ENCODE results near the gene HARBI1. TPM values are rescaled to one million over a fixed set of nuclear protein-coding genes. Genes with fewer than 3 reads are reported as not detected.

The HARBI1 gene
- 1 to 10 TPM; 4.5 to 6.4 TPM for total RNA-seq
- long read RNA-seq, partial matches to known transcripts, result 1 of 7 reads
- long read RNA-seq, other reads (novel, unspliced or antisense), result 4 of 7 reads

GRCh38 chr11:46617134-46617971 lies at the start of gene HARBI1, which contains the start of gene ATG13:
HARBI1 (minus strand) TSS chr11:46617227; CDS start chr11:46616237, 990 bp downstream.
ATG13 (plus strand) TSS chr11:46617553; CDS start chr11:46644292, 26,739 bp downstream.
- peak; percentile 90 to 93 for DNase-seq
- peak; percentile 94 for ATAC-seq
- intact Hi-C loops (cut with DNase I, micrococcal nuclease), result no loop called here

- ATAC-seq, result no peak
- DNase-seq, result no peak
- intact Hi-C loops (cut with DNase I, micrococcal nuclease), result no loop called here
Measured at GRCh38 chr11:46666516-46666915, 49.5 kb upstream of the HARBI1 start.

GRCh38 chr11:46665356-46665755 lies 48.3 kb upstream of the HARBI1 start:
- ATAC-seq, result no peak
- intact Hi-C loops (cut with DNase I, micrococcal nuclease), result no loop called here

GRCh38 chr11:46664612-46665011 lies 47.6 kb upstream of the HARBI1 start:
- DNase-seq (no peak), ATAC-seq (no peak)
- intact Hi-C loops (cut with DNase I, micrococcal nuclease), result no loop called here

More at GRCh38 chr11:46665356-46665755, 48.3 kb upstream of the HARBI1 start:
- no peak for DNase-seq

- intact Hi-C loops (cut with DNase I, micrococcal nuclease), result no loop called here
- ATAC-seq, result no peak
Measured at GRCh38 chr11:46663277-46663940, 46.4 kb upstream of the HARBI1 start.

GRCh38 chr11:46662366-46662765 lies 45.3 kb upstream of the HARBI1 start:
- ATAC-seq (no peak), DNase-seq (no peak)
- intact Hi-C loops (cut with DNase I, micrococcal nuclease), result no loop called here

More at GRCh38 chr11:46663277-46663940, 46.4 kb upstream of the HARBI1 start:
- DNase-seq, result no peak

- intact Hi-C loops (cut with DNase I, micrococcal nuclease), result no loop called here
- no peak for DNase-seq
- no peak for ATAC-seq
Measured at GRCh38 chr11:46661836-46662235, 44.8 kb upstream of the HARBI1 start.

- ATAC-seq, result no peak
- DNase-seq, result no peak
Measured at GRCh38 chr11:46659908-46660307, 42.9 kb upstream of the HARBI1 start.

GRCh38 chr11:46658259-46658658 lies 41.2 kb upstream of the HARBI1 start:
- ATAC-seq (no peak), DNase-seq (no peak)

More at GRCh38 chr11:46659908-46660307, 42.9 kb upstream of the HARBI1 start:
- intact Hi-C loops (cut with DNase I, micrococcal nuclease), result no loop called here

GRCh38 chr11:46657186-46657585 lies 40.2 kb upstream of the HARBI1 start:
- no peak for DNase-seq
- intact Hi-C loops (cut with DNase I, micrococcal nuclease), result no loop called here
- ATAC-seq, result no peak

More at GRCh38 chr11:46658259-46658658, 41.2 kb upstream of the HARBI1 start:
- intact Hi-C loops (cut with DNase I, micrococcal nuclease), result no loop called here

- ATAC-seq (no peak), DNase-seq (no peak)
- intact Hi-C loops (cut with DNase I, micrococcal nuclease), result no loop called here
Measured at GRCh38 chr11:46655631-46656030, 38.6 kb upstream of the HARBI1 start.

- intact Hi-C loops (cut with DNase I, micrococcal nuclease), result no loop called here
- peak in 1 of 2 donors; percentile 41 for DNase-seq
- ATAC-seq, result no peak
Measured at GRCh38 chr11:46649180-46649738, 32.2 kb upstream of the HARBI1 start.

GRCh38 chr11:46643986-46644385 lies 27.0 kb upstream of the HARBI1 start:
- no peak for DNase-seq
- intact Hi-C loops (cut with DNase I, micrococcal nuclease), result no loop called here
- ATAC-seq, result no peak

GRCh38 chr11:46643531-46643930 lies 26.5 kb upstream of the HARBI1 start:
- ATAC-seq (no peak), DNase-seq (no peak)
- intact Hi-C loops (cut with DNase I, micrococcal nuclease), result no loop called here

GRCh38 chr11:46642627-46643335 lies 25.8 kb upstream of the HARBI1 start:
- DNase-seq (no peak), ATAC-seq (no peak)
- intact Hi-C loops (cut with DNase I, micrococcal nuclease), result no loop called here

- no peak for ATAC-seq
- intact Hi-C loops (cut with DNase I, micrococcal nuclease), result no loop called here
- DNase-seq, result no peak
Measured at GRCh38 chr11:46641639-46642038, 24.6 kb upstream of the HARBI1 start.

- intact Hi-C loops (cut with DNase I, micrococcal nuclease), result no loop called here
- ATAC-seq (no peak), DNase-seq (no peak)
Measured at GRCh38 chr11:46640036-46640788, 23.2 kb upstream of the HARBI1 start.

- DNase-seq, result no peak
- no peak for ATAC-seq
- intact Hi-C loops (cut with DNase I, micrococcal nuclease), result no loop called here
Measured at GRCh38 chr11:46639197-46639839, 22.3 kb upstream of the HARBI1 start.

Measured in left colon (tissue), 2 donors.